ENCODE measurements around the gene RAB10. TPM values are rescaled to one million over a fixed set of nuclear protein-coding genes. Genes with fewer than 3 reads are reported as not detected.
A peak's percentile ranks its signal among the peaks of the same experiment; 100 is the strongest.

Gene RAB10
- total and polyA plus RNA-seq, 2 of the 13 experiments (the other 11 are each of a cell fraction or from before 2014, with no cell fraction given), result 48.2 to 120 TPM

GRCh38 chr2:26020231-26020640, 13.6 kb upstream of the RAB10 start (continued):
- TF ChIP-seq ARNT (IDR thresholded peaks at IDR 0.05), result no peak
- peak; percentile 59 for TF ChIP-seq ZNF883 (CRISPR knock-in tag; IDR thresholded peaks at IDR 0.05; ENCODE audit: not compliant biosample characterization)
- TF ChIP-seq FLYWCH1 (CRISPR knock-in tag; IDR thresholded peaks at IDR 0.05), result no peak
- TF ChIP-seq ZNF709 (CRISPR knock-in tag; IDR thresholded peaks at IDR 0.05), result no peak
- peak; percentile 25 for TF ChIP-seq TEAD3 (CRISPR knock-in tag; optimal IDR thresholded peaks at IDR 0.05; ENCODE audit: borderline replicate concordance)
- no peak for TF ChIP-seq LCORL (IDR thresholded peaks at IDR 0.05)
- TF ChIP-seq LCORL (CRISPR knock-in tag; IDR thresholded peaks at IDR 0.05), result peak; percentile 38; the same call in 1 of the 2 replicates
- 0 out of 2 replicates have a peak, but pooled peaks have one; percentile 51 for TF ChIP-seq ZBTB39 (CRISPR knock-in tag; IDR thresholded peaks at IDR 0.05)
- TF ChIP-seq CSRNP1 (CRISPR knock-in tag; IDR thresholded peaks at IDR 0.05), result no peak
- peak; percentile 17; the same call in 1 of the 2 replicates for TF ChIP-seq ZNF160 (CRISPR knock-in tag; IDR thresholded peaks at IDR 0.05)
- TF ChIP-seq DRAP1 (CRISPR knock-in tag; IDR thresholded peaks at IDR 0.05), result no peak
- no peak for TF ChIP-seq SRSF4 (IDR thresholded peaks at IDR 0.05; ENCODE audit: low read depth, low read length, poor library complexity, severe bottlenecking)
- TF ChIP-seq E2F5 (CRISPR knock-in tag; conservative IDR thresholded peaks at IDR 0.05), result no peak
- no peak for TF ChIP-seq CTCF (CRISPR knock-in tag; IDR thresholded peaks at IDR 0.05)
- peak; percentile 27; the same call in 1 of the 2 replicates for TF ChIP-seq TBX2 (CRISPR knock-in tag; IDR thresholded peaks at IDR 0.05; ENCODE audit: borderline replicate concordance)
- TF ChIP-seq ZNF761 (CRISPR knock-in tag; conservative IDR thresholded peaks at IDR 0.05), result no peak
- TF ChIP-seq TEAD2 (CRISPR knock-in tag; IDR thresholded peaks at IDR 0.05), result no peak
- TF ChIP-seq MAX (IDR thresholded peaks at IDR 0.05), result peak; percentile 48; the same call in 1 of the 2 replicates
- TF ChIP-seq NONO (IDR thresholded peaks at IDR 0.05), result no peak
- TF ChIP-seq NONO (CRISPR knock-in tag; conservative IDR thresholded peaks at IDR 0.05), result 0 out of 2 replicates have a peak, but pooled peaks have one; percentile 31
- TF ChIP-seq ZNF598 (CRISPR knock-in tag; IDR thresholded peaks at IDR 0.05; ENCODE audit: borderline replicate concordance), result peak; percentile 53; the same call in 1 of the 2 replicates
- TF ChIP-seq REXO4 (CRISPR knock-in tag; IDR thresholded peaks at IDR 0.05; ENCODE audit: borderline replicate concordance), result no peak
- no peak for TF ChIP-seq ZNF326 (CRISPR knock-in tag; IDR thresholded peaks at IDR 0.05; ENCODE audit: borderline replicate concordance)
- no peak for TF ChIP-seq NFIB (CRISPR knock-in tag; IDR thresholded peaks at IDR 0.05; ENCODE audit: borderline replicate concordance)
- TF ChIP-seq ZNF572 (CRISPR knock-in tag; IDR thresholded peaks at IDR 0.05), result peak; percentile 74; the same call in 1 of the 2 replicates

Data from HepG2 (cell line).